MM.1S (cell line): ENCODE measurements around the gene R3HDM2.

Experiments
- DNase-seq: peaks from one replicate; pipeline ENCODE4 v3.0.0-alpha.2; 2015
- H2AFZ ChIP-seq: fragments of 300-600 bp; sonication (generic); 2 replicates; pipeline ENCODE4 v1.6.0; 2016; ENCODE audit warnings: antibody characterized with exemption, low read length
- H3F3A ChIP-seq: fragments of 300-600 bp; sonication (generic); 2 replicates; pipeline ENCODE4 v1.6.1; 2016; ENCODE audit warnings: mild to moderate bottlenecking, antibody characterized with exemption, low read length, moderate library complexity, mixed read lengths; ENCODE audit not compliant: insufficient read depth
- H3K27ac ChIP-seq: fragments of 300-600 bp; sonication (generic); 2 replicates; pipeline ENCODE4 v1.5.1; 2016; ENCODE audit warnings: mild to moderate bottlenecking, low read length
- H3K27me3 ChIP-seq: fragments of 300-600 bp; sonication (generic); replicated peaks from 2 replicates; pipeline ENCODE4 v1.6.0; 2016; ENCODE audit warnings: low read length; ENCODE audit not compliant: insufficient read depth
- H3K36me3 ChIP-seq: fragments of 300-600 bp; sonication (generic); replicated peaks from 2 replicates; pipeline ENCODE4 v1.6.1; 2016; ENCODE audit warnings: mild to moderate bottlenecking, low read length, mixed read lengths; ENCODE audit not compliant: insufficient read depth
- H3K4me1 ChIP-seq: fragments of 300-600 bp; sonication (generic); 2 replicates; pipeline ENCODE4 v1.6.1; 2016; ENCODE audit warnings: low read length, mixed read lengths
- H3K4me2 ChIP-seq: fragments of 300-600 bp; sonication (generic); 2 replicates; pipeline ENCODE4 v1.6.0; 2016; ENCODE audit warnings: low read depth, low read length
- H3K4me3 ChIP-seq: fragments of 300-600 bp; sonication (generic); 2 replicates; pipeline ENCODE4 v1.5.1; 2016; ENCODE audit warnings: low read length, mixed read lengths
- H3K79me2 ChIP-seq: fragments of 300-600 bp; sonication (generic); 2 replicates; pipeline ENCODE4 v1.6.1; 2016; ENCODE audit warnings: mixed run types, low read length, mixed read lengths
- H3K9ac ChIP-seq: fragments of 300-600 bp; sonication (generic); 2 replicates; pipeline ENCODE4 v1.6.1; 2016; ENCODE audit warnings: low read length, mixed read lengths
- H3K9me2 ChIP-seq: fragments of 300-600 bp; sonication (generic); replicated peaks from 2 replicates; pipeline ENCODE4 v1.6.1; 2016; ENCODE audit warnings: mild to moderate bottlenecking, low read length, mixed read lengths; ENCODE audit not compliant: insufficient read depth
- H3K9me3 ChIP-seq: fragments of 300-600 bp; sonication (generic); replicated peaks from 2 replicates; pipeline ENCODE4 v1.6.1; 2016; ENCODE audit warnings: mild to moderate bottlenecking, low read length, mixed read lengths; ENCODE audit not compliant: insufficient read depth
- H4K20me1 ChIP-seq: fragments of 300-600 bp; sonication (generic); 2 replicates; pipeline ENCODE4 v1.6.1; 2016; ENCODE audit warnings: mild to moderate bottlenecking, low read length, moderate library complexity, mixed read lengths; ENCODE audit not compliant: insufficient read depth
- CTCF ChIP-seq: fragments of 300-600 bp; sonication (generic); IDR thresholded peaks from 2 replicates; pipeline ENCODE4 v1.5.1; 2016; ENCODE audit warnings: antibody characterized with exemption, low read length, mixed read lengths
- EZH2 ChIP-seq: fragments of 300-600 bp; sonication (generic); optimal IDR thresholded peaks from 2 replicates; pipeline ENCODE3; 2017; ENCODE audit warnings: low read depth, mild to moderate bottlenecking, antibody characterized with exemption, low read length, mixed read lengths
- EZH2phosphoT487 ChIP-seq: fragments of 300-600 bp; sonication (generic); IDR thresholded peaks from 2 replicates; pipeline ENCODE4 v1.6.1; 2018; ENCODE audit warnings: antibody characterized with exemption, low read length

R3HDM2 gene

GRCh38 chr12:57388425-57388824 is 42.4 kb downstream of the R3HDM2 start:
- H2AFZ ChIP-seq: no peak overlapping the region
- TF ChIP-seq EZH2 (no peak), CTCF (no peak), EZH2phosphoT487 (no peak)
- H3K9me2 ChIP-seq: no peaks in the 10 kb centered on the region
- H3K4me2 ChIP-seq: no peak overlapping the region
- no peaks in the 10 kb centered on the region for H3K79me2 ChIP-seq
- H3K27me3 ChIP-seq: no peaks in the 10 kb centered on the region
- H3F3A ChIP-seq: no peaks in the 10 kb centered on the region
- DNase-seq: no peak
- H3K4me1 ChIP-seq: no peaks in the 10 kb centered on the region
- no peak overlapping the region for H3K9ac ChIP-seq
- no peaks in the 10 kb centered on the region for H3K9me3 ChIP-seq
- H4K20me1 ChIP-seq: no peaks in the 10 kb centered on the region
- no peak overlapping the region for H3K27ac ChIP-seq
- no peaks in the 10 kb centered on the region for H3K36me3 ChIP-seq
- H3K4me3 ChIP-seq: no peak overlapping the region

GRCh38 chr12:57386187-57386720 is 44.6 kb downstream of the R3HDM2 start:
- Histone ChIP-seq H3K4me1 (no peaks in the 10 kb centered on the region), H3K27ac (no peak overlapping the region), H3K4me2 (no peak overlapping the region), H3K9ac (no peak overlapping the region), H3K9me2 (no peaks in the 10 kb centered on the region), H3K27me3 (no peaks in the 10 kb centered on the region), H3K4me3 (no peak overlapping the region), H3K36me3 (no peaks in the 10 kb centered on the region), H3F3A (no peaks in the 10 kb centered on the region), H3K79me2 (no peaks in the 10 kb centered on the region), H4K20me1 (no peaks in the 10 kb centered on the region), H2AFZ (no peak overlapping the region), H3K9me3 (no peaks in the 10 kb centered on the region)
- DNase-seq: no peak
- TF ChIP-seq EZH2phosphoT487 (no peak), EZH2 (no peak), CTCF (no peak)

GRCh38 chr12:57385586-57385985 is 45.3 kb downstream of the R3HDM2 start:
- H3K4me1 ChIP-seq: peaks cover 7% of the 10 kb centered on the region
- H3F3A ChIP-seq: peaks cover 5% of the 10 kb centered on the region
- H2AFZ ChIP-seq: no peak overlapping the region
- no peaks in the 10 kb centered on the region for H4K20me1 ChIP-seq
- no peaks in the 10 kb centered on the region for H3K9me2 ChIP-seq
- H3K36me3 ChIP-seq: no peaks in the 10 kb centered on the region
- no peak overlapping the region for H3K9ac ChIP-seq
- no peak overlapping the region for H3K4me2 ChIP-seq
- no peak for TF ChIP-seq EZH2
- TF ChIP-seq CTCF: no peak
- TF ChIP-seq EZH2phosphoT487: no peak
- DNase-seq: no peak
- no peaks in the 10 kb centered on the region for H3K79me2 ChIP-seq
- no peak overlapping the region for H3K4me3 ChIP-seq
- H3K9me3 ChIP-seq: no peaks in the 10 kb centered on the region
- H3K27ac ChIP-seq: no peak overlapping the region
- H3K27me3 ChIP-seq: no peaks in the 10 kb centered on the region
